Right atrium auricular region (tissue), 2 donors: ENCODE results near the gene IFNB1. TPM values are rescaled to one million over a fixed set of nuclear protein-coding genes. Genes with fewer than 3 reads are reported as not detected.
A peak's percentile ranks its signal among the peaks of the same experiment; 100 is the strongest.

Experiments used
- DNase-seq: peaks from one replicate; pipeline ENCODE4 v3.0.0-alpha.2; 2019; ENCODE audit warnings: low spot score
- H3K27ac ChIP-seq, 2 donors: fragments of 200-600 bp; sonication (generic); 1 replicate in 1 of 2; 2 replicates in 1 of 2; pipeline ENCODE4 v1.5.1; 2016 to 2019
- H3K27me3 ChIP-seq, 2 donors: fragments of 200-600 bp; sonication (generic); one replicate each; pipeline versions ENCODE4 v1.5.1 to v1.6.0; 2017 to 2019
- H3K36me3 ChIP-seq: fragments of 200-600 bp; sonication (generic); one replicate; pipeline ENCODE4 v1.5.1; 2016
- H3K4me1 ChIP-seq, 2 donors: fragments of 200-600 bp; sonication (generic); one replicate each; pipeline versions ENCODE4 v1.5.1 to v1.6.0; 2017 to 2019
- H3K4me3 ChIP-seq, 2 donors: fragments of 200-600 bp; sonication (generic); 1 replicate in 1 of 2; 2 replicates in 1 of 2; pipeline ENCODE4 v1.5.1; 2017 to 2019; ENCODE audit warnings: mild to moderate bottlenecking in 1 of 2, moderate library complexity in 1 of 2
- H3K9me3 ChIP-seq, 2 donors: fragments of 200-600 bp; sonication (generic); one replicate each; pipeline ENCODE4 v1.5.1; 2019
- CTCF ChIP-seq, 2 donors: fragments of 200-600 bp; sonication (generic); IDR thresholded peaks; one replicate each; pipeline ENCODE4 v1.5.1; 2019; ENCODE audit warnings: antibody characterized with exemption in 2 of 2
- total RNA-seq, 2 donors: library from RNA; depleted of rRNA; stranded (reverse); fragments of >200 nt; gene quantifications; one replicate each; pipeline ENCODE4 v1.1.0, GENCODE V29; 2016

IFNB1 gene
- total RNA-seq, 2 donors from 2014 or later = not detected

- no peak for TF ChIP-seq CTCF (IDR thresholded peaks at IDR 0.05)
- Histone ChIP-seq H3K4me1 (peaks cover 0 to 20% of the 10 kb centered on the region in 2 donors), H3K9me3 (no peaks in the 10 kb centered on the region), H3K27ac (peak overlapping the region; percentile 15 to 60), H3K4me3 (peak overlapping the region in 1 of 2 donors; percentile 36), H3K27me3 (no peaks in the 10 kb centered on the region), H3K36me3 (no peaks in the 10 kb centered on the region)
- no peak for DNase-seq
Observed at GRCh38 chr9:21096172-21096900, 18.6 kb upstream of the IFNB1 start.

DNA sequence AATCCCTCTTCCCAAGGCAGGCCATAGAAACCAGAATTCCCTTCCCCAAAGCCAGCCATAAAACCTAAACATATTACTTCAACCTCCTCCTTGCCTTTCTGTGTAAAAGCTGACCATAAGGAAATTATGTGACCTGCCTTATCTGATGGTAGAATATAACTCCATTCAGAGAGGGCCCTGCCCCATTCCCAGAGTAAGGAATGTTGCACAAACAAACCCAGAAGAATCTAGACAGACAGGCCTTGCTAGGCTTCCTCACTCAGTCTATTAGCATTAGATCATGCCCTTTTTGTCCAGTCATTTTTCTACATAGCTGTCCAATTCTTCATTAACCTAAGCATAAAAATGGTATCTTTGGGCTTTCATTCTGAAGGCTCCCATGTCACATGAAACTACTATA, 17.8 kb upstream of the IFNB1 start:
- TF ChIP-seq CTCF (IDR thresholded peaks at IDR 0.05) = no peak
- Histone ChIP-seq H3K27me3 (no peaks in the 10 kb centered on the region), H3K4me1 (peaks cover 0 to 20% of the 10 kb centered on the region in 2 donors), H3K27ac (peak overlapping the region in 1 of 2 donors; percentile 15), H3K4me3 (no peak overlapping the region), H3K36me3 (no peaks in the 10 kb centered on the region), H3K9me3 (no peaks in the 10 kb centered on the region)
- no peak for DNase-seq

- H3K27me3 ChIP-seq = no peaks in the 10 kb centered on the region
- H3K4me3 ChIP-seq = no peak overlapping the region
- TF ChIP-seq CTCF (IDR thresholded peaks at IDR 0.05) = no peak
- no peak overlapping the region for H3K27ac ChIP-seq
- DNase-seq = no peak
- peaks cover 0 to 14% of the 10 kb centered on the region in 2 donors for H3K4me1 ChIP-seq
- peaks cover 0 to 18% of the 10 kb centered on the region in 2 donors for H3K9me3 ChIP-seq
- no peaks in the 10 kb centered on the region for H3K36me3 ChIP-seq
Observed at GRCh38 chr9:21086538-21086937, 8.8 kb upstream of the IFNB1 start.

- no peaks in the 10 kb centered on the region for H3K27me3 ChIP-seq
- no peak for DNase-seq
- no peak overlapping the region for H3K4me3 ChIP-seq
- peaks cover 0 to 18% of the 10 kb centered on the region in 2 donors for H3K9me3 ChIP-seq
- no peaks in the 10 kb centered on the region for H3K36me3 ChIP-seq
- no peak for TF ChIP-seq CTCF (IDR thresholded peaks at IDR 0.05)
- peaks cover 0 to 15% of the 10 kb centered on the region in 2 donors for H3K4me1 ChIP-seq
- no peak overlapping the region for H3K27ac ChIP-seq
Observed at GRCh38 chr9:21085005-21085404, 7.3 kb upstream of the IFNB1 start.

GRCh38 chr9:21084242-21084850, 6.6 kb upstream of the IFNB1 start:
- Histone ChIP-seq H3K27me3 (no peaks in the 10 kb centered on the region), H3K27ac (no peak overlapping the region), H3K4me3 (no peak overlapping the region), H3K4me1 (peaks cover 0 to 15% of the 10 kb centered on the region in 2 donors), H3K36me3 (no peaks in the 10 kb centered on the region), H3K9me3 (peaks cover 0 to 18% of the 10 kb centered on the region in 2 donors)
- TF ChIP-seq CTCF (IDR thresholded peaks at IDR 0.05) = no peak
- DNase-seq = no peak
